GM21576 (cell line): ENCODE measurements around the gene B4GALNT2.
"Not testable (repeated sequence)": the region's sequence is repeated elsewhere in the genome, so short reads cannot be mapped to it uniquely, and the experiment has no call there.

Source experiments
- ATAC-seq: cut with Tn5 transposase; IDR thresholded peaks from one replicate; pipeline ENCODE4 v1.9.1; 2021; ENCODE audit warnings: mild to moderate bottlenecking, moderate library complexity; ENCODE audit not compliant: unreplicated experiment

B4GALNT2 gene, protein sequence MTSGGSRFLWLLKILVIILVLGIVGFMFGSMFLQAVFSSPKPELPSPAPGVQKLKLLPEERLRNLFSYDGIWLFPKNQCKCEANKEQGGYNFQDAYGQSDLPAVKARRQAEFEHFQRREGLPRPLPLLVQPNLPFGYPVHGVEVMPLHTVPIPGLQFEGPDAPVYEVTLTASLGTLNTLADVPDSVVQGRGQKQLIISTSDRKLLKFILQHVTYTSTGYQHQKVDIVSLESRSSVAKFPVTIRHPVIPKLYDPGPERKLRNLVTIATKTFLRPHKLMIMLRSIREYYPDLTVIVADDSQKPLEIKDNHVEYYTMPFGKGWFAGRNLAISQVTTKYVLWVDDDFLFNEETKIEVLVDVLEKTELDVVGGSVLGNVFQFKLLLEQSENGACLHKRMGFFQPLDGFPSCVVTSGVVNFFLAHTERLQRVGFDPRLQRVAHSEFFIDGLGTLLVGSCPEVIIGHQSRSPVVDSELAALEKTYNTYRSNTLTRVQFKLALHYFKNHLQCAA

DNA sequence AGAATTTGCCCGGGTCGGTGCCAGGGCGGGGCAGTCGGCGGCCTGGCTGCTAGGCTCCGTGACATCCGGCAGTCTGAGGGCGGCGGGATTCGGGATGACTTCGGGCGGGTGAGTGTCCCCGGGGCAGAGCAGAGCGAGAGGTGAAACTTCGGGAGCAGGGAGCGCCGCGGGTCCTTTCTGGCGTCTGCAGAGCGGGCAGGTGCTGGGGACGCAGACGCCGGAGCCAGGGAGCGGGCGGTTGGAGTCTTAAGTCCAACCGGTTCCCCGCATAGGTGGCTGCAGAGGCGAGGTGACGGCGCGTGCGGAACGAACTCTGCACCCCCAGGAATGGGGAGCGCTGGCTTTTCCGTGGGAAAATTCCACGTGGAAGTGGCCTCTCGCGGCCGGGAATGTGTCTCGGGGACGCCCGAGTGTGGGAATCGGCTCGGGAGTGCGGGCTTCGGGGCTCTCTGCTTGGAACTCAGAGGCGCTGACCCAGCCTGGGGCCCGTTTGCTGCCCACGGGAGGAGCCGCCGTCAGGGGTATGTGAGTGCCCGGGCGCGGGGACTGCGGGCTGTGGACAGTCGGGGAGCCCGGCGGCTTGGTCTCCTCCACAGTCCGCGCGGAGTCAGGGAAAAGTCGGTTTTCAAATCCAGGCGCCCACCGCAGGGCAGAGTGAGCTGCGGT lies at the start of gene B4GALNT2:
B4GALNT2 (plus strand) TSS at position 71 of the 666 bp plus-strand sequence; CDS start at position 95, 24 bp downstream.
- no peak for ATAC-seq

DNA sequence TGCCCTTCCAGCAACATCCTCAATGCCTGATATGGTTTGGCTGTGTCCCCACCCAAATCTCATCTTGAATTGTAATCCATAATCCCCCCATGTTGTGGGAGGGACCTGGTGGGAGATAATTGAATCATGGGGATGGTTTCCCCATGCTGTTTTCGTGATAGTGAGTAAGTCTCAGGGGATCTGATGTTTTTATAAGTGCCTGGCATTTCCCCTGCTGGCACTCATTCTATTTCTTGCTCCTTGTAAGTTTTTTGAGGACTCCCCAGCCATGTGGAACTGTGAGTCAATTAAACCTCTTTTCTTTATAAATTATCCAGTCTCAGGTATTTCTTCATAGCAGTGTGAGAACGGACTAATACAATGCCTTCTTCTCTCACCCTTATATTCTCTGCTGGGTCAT lies 47.5 kb upstream of the B4GALNT2 start:
- not testable (repeated sequence) for ATAC-seq

DNA sequence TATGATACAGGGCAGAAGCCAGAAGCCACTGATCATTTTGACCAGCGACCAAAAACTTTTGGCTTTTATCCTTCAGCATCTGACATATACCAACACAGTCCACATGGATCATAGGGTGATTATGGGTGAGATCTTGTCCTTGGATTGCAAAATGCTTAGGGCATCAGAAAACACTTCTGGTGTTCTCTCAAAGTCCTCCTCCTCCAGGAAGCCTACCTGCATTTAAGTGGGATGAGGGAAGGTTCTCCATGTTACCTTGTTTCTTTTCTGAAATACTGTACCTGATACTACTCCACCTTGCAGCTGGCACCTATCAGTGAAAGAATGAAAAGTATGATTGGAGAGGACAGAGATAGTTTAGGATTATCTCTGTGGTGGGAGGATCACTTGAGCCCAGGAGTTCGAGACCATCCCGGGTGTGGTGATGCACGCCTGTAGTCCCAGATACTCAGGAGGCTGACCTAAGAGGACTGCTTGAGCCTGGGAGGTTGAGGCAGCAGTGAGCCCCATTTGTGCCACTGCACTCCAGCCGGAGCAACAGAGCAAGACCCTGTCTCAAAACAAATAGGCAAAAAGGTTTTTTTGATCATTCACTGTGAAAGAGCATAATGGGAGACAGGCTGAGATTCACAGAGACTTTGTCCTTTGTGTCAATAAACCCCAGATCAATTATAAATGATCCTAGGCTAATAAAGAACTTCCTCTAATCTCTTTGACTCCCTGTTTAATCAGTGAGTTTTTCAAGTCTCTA lies 46.8 kb upstream of the B4GALNT2 start:
- ATAC-seq = no peak

DNA sequence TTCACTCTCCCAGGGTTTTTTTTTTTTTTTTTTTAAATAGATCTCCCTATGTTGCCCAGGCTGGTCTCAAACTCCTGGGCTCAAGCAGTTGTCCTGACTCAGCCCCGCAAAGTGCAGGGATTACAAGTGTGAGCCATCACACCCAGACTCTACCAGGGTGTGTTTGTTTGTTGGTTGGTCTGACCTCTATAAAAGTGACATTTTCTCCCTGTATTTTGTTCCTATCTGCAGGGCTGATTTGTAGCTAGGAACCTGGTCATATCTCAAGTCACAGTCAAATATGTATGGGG lies 46.3 kb upstream of the B4GALNT2 start:
- no peak for ATAC-seq

DNA sequence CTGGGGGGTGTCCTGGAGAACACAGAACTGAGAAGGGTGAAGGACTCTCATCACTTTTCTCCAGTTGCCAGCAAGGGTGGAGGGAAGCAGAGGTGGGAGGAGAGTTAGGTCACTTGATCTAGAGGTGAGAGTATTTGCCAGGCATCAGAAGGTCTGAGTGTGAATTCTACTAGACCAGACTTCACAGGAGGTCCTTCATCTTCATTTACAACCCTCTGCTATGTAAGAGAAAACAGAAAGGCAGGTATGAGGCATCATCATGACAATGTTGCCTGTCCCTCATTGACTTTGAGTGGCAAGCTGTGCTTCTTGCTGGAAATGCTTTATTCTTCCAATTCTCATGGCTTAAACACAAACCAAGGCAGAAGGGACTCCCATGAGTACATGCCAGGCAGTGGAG lies 45.9 kb upstream of the B4GALNT2 start:
- ATAC-seq = no peak

DNA sequence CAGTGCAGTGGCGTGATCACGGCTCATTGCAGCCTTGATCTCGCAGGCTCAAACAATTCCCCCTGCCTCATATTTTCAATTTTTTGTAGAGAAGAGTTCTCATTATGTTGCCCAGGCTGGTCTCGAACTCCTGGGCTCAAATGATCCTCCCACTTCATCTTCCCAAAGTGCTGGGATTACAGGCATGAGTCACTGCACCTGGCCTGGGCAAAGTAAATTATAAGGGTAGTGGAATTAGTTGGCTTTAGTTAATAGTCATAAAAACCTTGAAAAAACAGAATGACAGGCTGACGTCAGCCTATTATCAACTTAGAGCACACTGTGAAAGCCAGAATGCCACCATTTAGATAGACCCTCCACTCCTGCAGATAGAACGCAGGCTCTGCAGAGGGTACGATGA lies 43.5 kb upstream of the B4GALNT2 start:
- ATAC-seq = no peak

DNA sequence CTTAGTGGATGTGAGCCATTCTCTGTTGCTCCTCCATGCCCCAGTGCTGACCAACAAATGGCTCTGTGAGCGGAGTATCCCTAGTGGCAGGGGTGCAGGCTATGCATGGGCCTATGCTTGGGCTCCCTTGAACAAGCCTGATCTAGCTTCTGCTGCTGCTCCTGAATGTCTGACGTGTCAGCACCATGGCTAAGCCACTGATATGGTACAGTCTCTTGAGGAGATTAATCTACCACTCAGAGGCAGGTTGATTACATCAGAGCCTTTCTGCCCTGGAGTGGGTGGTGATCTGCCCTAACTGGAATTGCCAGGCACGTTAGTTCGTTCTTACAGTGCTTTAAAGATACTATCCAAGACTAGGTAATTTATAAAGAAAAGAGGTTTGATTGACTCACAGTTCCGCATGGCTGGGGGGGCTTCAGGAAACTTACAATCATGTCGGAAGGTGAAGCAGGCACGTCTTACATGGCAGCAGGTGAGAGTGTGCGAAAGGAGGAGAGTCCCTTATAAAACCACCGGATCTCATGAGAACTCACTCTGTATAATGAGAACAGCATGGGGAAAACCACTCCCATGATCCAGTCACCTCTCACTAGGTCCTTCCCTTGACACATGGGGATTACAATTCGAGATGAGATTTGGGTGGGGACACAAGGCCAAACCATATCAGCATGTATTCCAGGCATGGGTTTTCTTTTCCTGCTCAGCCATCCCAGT lies 41.5 kb upstream of the B4GALNT2 start:
- no peak for ATAC-seq

DNA sequence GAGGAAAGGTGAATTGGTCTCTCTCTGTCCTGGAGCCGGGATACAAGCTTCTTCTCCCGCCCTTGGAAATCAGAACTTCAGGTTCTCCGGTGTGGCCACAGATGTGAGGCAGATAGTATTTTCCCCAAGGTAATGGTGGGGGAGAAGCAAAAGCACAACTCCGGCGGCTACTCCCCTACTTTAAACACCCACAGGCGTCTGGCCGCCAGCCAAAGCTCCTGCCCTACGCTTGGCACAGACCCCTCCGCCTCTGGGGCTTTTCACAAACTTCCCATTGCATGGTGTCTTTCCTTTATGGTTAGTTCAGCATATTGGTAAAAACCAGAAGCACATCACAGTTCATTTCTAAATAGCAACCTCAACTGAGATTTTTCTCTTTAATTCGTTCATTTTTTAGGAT lies 39.4 kb upstream of the B4GALNT2 start:
- ATAC-seq = no peak

DNA sequence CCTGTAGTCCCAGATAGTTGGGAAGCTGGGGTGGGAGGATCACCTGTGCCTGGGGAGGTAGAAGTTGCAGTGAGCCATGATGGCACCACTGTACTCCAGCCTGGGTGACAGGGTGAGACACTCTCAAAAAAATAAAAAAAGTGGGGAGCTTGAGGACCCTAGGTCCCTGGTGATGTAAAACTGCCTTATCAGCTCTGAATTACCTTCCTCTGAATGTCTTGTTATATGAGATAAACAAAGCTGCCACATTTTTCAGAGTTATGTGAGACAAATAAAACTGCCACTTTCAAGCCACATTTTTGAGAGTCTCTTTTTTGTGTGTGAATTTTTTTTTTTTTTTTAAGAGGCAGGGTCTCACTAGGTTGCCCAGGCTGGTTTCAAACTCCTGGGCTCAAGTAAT lies 32.0 kb upstream of the B4GALNT2 start:
- no peak for ATAC-seq

DNA sequence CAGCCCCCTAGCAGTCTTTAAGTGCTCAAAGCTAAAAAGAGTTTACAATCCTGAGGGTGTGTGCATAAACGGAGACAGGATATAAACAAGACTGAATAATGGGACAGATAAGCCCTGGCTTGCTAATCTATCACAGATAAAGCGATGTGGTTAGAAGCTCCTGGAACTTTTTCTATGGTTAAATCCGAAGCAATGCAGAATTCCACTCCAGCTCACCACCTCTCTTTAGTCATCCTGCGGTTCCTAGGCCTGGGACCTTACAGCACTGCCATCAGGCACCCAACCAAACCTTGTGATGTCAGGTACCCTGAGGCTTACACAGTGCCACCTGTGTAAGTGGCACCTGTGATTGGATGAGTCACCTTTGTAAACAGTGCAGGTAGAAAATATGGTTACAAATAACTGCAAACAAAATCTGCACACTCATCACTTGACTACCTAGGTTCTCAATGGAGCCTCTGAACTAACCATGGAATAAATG lies 31.5 kb upstream of the B4GALNT2 start:
- ATAC-seq = no peak

DNA sequence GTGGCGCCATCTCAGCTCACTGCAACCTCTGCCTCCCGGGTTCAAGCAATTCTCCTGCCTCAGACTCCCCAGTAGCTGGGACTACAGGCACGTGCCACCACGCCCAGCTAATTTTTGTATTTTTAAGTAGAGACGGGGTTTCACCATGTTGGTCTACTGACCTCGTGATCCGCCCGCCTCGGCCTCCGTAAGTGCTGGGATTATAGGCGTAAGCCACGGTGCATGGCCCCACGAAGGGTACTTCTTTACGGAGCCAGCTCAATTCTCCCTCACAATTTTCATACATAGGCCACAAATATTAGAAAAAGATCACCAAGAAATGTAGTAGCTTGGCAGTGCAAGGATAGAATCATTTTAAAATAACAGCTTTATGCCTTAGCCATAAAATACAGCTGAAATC lies 29.2 kb upstream of the B4GALNT2 start:
- not testable (repeated sequence) for ATAC-seq

DNA sequence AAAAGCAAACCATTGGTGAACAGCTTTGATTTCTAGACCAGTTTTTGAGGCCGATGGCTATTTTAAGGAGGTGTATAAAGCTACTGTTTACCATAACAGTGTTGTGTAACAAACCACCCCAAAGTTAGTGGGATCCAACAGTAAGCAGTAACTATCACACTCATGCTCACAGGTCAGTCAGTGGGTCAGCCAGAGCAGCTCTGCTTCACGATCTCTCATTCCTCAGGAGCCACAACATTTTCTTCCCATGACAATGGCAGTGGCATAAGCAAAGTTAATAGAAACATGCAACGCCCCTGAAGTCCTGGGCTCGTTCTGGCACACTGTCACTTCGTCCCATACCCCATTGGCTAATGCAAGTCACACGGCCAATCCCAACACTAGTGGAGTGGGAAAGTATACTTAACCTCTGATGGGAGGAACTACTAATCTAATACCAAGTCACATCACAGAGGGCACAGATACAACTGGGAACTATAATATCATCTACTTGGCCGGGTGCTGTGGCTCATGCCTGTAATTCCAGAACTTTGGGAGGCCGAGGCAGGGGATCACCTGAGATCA lies 28.0 kb upstream of the B4GALNT2 start:
- no peak for ATAC-seq

DNA sequence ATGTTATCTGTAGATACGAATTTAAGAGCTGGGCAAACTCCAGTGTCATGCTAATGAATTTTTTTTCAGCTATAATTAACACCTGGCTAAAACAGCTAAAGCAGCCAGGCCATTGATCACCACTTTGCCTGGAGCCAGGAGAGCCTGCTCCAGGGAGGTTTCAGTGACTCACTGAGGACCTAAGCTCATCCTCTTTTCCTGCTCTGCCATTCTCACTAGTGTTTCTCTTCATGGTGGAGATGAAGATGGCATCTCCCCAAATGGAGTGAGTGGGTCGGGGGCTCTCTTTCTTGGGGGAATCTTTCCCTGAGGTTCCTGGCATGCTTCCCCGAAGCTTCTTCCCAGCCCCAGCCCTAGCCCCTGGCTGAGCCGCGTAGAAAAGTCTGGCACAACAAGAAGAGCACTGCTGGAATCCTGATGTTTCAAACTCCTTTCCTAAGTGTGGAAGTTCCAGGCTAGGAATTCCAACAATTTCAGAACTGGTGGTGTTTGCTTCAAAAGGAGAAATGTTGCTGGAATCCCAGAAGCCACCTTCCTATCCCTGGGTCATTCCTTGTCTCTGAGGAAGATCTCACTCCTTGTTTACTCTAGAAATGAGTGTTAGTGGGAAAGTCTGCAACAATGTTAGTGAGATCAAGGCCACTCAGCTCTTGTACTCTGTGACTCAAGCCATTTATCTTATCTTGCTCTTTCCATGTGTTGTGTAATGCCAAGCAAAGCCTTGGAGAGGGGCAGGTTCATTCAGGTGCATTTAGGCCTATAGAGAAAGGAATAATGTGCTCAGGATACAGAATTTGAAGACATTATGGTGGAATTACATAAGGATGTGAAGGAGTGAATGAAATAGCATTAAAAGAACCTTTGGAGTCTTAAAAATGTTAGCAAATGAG lies 26.0 kb upstream of the B4GALNT2 start:
- no peak for ATAC-seq

DNA sequence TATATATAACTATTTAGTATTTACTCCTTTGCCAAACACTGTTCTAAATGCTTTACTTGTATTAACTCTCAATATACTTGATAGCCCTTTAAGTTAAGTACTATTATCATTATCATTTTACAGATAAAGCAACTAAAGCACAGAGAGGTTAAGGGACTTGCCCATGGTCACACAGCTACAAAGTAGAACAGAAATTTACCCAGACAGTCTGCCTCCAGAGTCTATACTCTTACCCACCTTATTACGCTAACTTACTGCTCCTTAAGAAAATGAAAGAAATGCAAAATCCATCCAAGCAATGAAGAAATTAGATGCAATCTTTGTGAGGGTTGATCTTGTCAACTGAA lies 25.4 kb upstream of the B4GALNT2 start:
- no peak for ATAC-seq

DNA sequence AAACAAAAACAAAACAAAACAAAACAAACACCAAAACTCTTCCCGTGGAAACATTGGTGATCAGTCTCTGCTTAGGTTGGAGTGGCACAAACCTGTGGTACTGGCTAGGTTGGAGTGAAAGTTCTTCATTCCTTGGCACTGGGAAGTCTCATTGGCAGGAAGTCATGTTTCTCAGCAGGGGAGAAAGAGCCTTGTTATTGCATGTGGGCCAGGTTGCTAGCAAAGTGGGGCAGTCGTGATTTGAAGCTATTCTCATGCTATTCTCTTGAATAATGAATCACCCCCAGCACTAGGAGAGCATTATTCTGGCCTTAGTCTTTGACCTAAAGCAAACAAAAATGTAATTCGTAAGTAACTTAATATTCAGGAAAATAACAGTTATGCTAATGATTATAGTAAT lies 24.3 kb upstream of the B4GALNT2 start:
- no peak for ATAC-seq

DNA sequence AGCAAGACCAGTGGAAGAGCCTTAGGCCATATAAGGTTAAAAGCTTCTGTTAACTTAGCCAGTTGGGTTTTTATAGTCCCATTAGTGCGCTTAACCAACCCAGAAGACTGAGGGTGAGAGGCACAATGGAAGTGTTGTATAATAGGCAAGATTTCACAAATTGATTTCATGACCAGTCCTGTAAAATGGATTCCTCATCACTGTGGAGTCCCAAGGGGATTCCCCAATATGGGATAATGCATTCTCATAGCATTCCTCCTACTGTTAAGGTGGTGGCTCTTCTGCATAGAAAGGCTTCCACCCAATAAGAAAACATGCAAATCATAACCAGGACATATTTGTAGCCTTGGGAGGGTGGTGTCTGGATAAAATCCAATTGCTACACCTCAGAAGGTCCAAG lies 22.1 kb upstream of the B4GALNT2 start:
- ATAC-seq = no peak

DNA sequence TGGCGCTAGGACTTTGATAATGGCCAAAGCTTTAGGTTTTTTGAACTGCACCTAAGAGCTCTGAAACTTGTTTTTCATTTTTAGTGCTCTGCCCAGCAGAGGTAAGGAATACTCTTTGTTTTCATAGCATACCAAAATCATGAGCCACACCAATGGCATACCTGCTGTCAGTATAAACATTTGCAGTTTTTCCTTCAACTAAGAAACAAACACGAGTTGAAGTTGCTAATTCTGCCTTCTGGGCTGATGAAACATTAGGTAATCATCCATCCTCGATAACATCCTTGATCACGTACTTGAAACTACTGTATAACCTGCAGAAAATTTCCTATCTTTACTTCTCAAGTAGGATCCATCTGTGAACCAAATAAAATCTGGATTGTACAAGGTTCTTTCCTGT lies 20.6 kb upstream of the B4GALNT2 start:
- ATAC-seq = no peak

DNA sequence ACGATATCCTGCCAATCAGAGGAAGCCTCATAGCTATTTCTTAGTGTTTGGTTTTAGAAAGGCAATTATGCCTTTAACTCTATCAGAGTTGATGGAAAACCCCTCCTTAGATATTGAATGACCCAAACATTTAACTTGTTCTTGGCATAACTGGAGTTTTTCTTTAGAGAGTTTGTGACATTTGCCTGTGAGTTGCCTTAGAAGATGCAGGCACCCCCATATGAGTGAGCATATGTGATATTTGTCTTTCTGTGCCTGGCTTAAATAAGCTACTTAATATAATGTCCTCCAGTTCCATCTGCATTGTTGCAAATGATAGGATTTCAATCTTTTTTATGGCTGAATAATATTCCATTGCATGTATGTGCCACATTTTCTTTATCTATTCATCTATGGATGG lies 19.6 kb upstream of the B4GALNT2 start:
- ATAC-seq = no peak

DNA sequence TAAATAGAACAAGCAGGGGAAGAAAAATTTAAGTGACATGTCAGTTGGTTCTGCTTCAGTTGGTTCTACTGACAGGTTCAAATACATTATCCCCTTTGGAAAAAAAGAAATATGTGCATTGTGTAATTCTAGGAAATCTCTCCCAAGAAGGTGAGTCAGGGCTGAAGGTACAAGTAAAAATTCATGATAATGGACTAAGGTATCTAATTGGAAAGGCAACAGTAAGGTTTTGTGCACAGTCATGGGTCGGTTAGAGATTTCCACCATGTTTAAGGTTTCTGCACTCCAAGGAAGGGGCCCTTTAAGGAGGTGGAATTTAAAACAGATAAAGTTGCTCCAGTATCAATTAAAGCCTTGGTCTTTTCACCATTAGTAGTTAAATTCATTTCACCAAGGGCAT lies 17.9 kb upstream of the B4GALNT2 start:
- no peak for ATAC-seq
